Prostate gland (tissue), 2 donors: ENCODE measurements around the gene FIBP. TPM values are rescaled to one million over a fixed set of nuclear protein-coding genes. Genes with fewer than 3 reads are reported as not detected.

Experiments
- DNase-seq: peaks from one replicate; pipeline ENCODE4 v3.0.0-alpha.2; 2019; ENCODE audit warnings: low spot score
- H3K27ac ChIP-seq, 2 donors: fragments of 200-600 bp; sonication (generic); 2 replicates each; pipeline ENCODE4 v1.5.1; 2017 to 2019
- H3K27me3 ChIP-seq: fragments of 200-600 bp; sonication (generic); replicated peaks from 2 replicates; pipeline ENCODE4 v1.5.1; 2019; ENCODE audit not compliant: insufficient read depth
- H3K36me3 ChIP-seq, 2 donors: fragments of 200-600 bp; sonication (generic); 1 replicate in 1 of 2; 2 replicates in 1 of 2; pipeline versions ENCODE4 v1.5.1 to v1.8.1; 2017 to 2019
- H3K4me1 ChIP-seq: fragments of 200-600 bp; sonication (generic); replicated peaks from 2 replicates; pipeline ENCODE4 v1.5.1; 2019
- H3K4me3 ChIP-seq, 2 donors: fragments of 200-600 bp; sonication (generic); 2 replicates each; pipeline ENCODE4 v1.5.1; 2017 to 2019
- H3K9me3 ChIP-seq: fragments of 200-600 bp; sonication (generic); 2 replicates; pipeline ENCODE4 v1.5.1; 2017
- POLR2A ChIP-seq: fragments of 450-650 bp; IDR thresholded peaks from one replicate; pipeline ENCODE4 v1.6.1; 2016; ENCODE audit warnings: antibody characterized with exemption, mild to moderate bottlenecking
- POLR2AphosphoS5 ChIP-seq: sonication (generic); formaldehyde crosslinking; IDR thresholded peaks from one replicate; pipeline ENCODE4 v1.6.1; 2017; ENCODE audit warnings: antibody characterized with exemption
- WGBS: methylation state at CpG from one replicate; pipeline ENCODE4 v1.1.5; 2018; 5-methylcytosine and 5-hydroxymethylcytosine counted together
- intact Hi-C: fragments of 100-400 bp; cut with DNase I; formaldehyde crosslinking; loops from one replicate; pipeline ENCODE4 v1.14.2; 2022
- total RNA-seq, 2 donors: library from RNA; depleted of rRNA; stranded (reverse); fragments of >200 nt; gene quantifications; one replicate each; pipeline ENCODE4 v1.1.0, GENCODE V29; 2016
- TF ChIP-seq, protein P1 (sequence below), 4 experiments: fragments of 200-600 bp in 2 of 4; fragments of 450-650 bp in 2 of 4; sonication (generic) in 2 of 4; IDR thresholded peaks; 1 replicate in 3 of 4; 2 replicates in 1 of 4; pipeline ENCODE4 v1.5.1; 2016 to 2019; ENCODE audit warnings: antibody characterized with exemption in 4 of 4, mild to moderate bottlenecking in 2 of 4, moderate library complexity in 2 of 4

FIBP gene
- total RNA-seq, 2 donors from 2014 or later: 87.7 to 151 TPM

- no peak overlapping the region for H3K4me3 ChIP-seq
- H3K27me3 ChIP-seq: no peaks in the 10 kb centered on the region
- TF ChIP-seq POLR2A (no peak), POLR2AphosphoS5 (no peak)
- TF ChIP-seq, protein P1, sequence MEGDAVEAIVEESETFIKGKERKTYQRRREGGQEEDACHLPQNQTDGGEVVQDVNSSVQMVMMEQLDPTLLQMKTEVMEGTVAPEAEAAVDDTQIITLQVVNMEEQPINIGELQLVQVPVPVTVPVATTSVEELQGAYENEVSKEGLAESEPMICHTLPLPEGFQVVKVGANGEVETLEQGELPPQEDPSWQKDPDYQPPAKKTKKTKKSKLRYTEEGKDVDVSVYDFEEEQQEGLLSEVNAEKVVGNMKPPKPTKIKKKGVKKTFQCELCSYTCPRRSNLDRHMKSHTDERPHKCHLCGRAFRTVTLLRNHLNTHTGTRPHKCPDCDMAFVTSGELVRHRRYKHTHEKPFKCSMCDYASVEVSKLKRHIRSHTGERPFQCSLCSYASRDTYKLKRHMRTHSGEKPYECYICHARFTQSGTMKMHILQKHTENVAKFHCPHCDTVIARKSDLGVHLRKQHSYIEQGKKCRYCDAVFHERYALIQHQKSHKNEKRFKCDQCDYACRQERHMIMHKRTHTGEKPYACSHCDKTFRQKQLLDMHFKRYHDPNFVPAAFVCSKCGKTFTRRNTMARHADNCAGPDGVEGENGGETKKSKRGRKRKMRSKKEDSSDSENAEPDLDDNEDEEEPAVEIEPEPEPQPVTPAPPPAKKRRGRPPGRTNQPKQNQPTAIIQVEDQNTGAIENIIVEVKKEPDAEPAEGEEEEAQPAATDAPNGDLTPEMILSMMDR (IDR thresholded peaks at IDR 0.05): no peak
- H3K9me3 ChIP-seq: no peaks in the 10 kb centered on the region
- 90% methylated on average over 10 of the region's 10 CpGs for WGBS
- intact Hi-C loops: no loop called here
- peaks cover 22% of the 10 kb centered on the region for H3K4me1 ChIP-seq
- DNase-seq: no peak
- no peaks in the 10 kb centered on the region for H3K36me3 ChIP-seq
- H3K27ac ChIP-seq: no peak overlapping the region
Observed at GRCh38 chr11:65921876-65922275, 33.6 kb upstream of the FIBP start.

DNA sequence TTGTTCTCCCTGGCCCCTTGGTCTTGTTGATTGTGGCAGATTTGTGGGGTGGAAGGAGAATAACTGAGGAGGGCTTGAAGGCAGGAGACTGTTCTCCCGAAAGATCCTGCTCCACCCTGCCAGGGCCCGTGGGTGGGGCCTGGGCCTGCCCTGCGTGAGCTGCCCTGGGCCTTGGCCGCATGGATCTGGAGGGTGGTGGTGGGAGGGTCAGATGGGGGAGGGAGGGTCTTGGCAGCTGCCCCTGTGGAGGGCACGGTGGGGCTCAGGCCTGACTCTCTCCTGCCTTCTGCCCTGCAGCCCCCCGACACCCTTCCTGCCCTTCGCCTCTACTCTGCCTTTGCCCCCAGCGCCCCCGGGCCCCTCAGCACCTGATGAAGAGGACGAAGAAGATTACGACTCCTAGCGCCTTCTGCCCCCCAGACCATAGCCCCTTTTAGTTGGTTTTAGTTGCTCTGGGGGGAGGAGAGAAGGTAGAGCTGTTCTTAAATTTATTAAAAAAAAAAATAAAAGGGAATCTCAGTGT, 32.8 kb upstream of the FIBP start:
- 84% methylated on average over 12 of the region's 12 CpGs for WGBS
- Histone ChIP-seq H3K27ac (no peak overlapping the region), H3K4me3 (peak overlapping the region in 1 of 2 donors; percentile 98)

GRCh38 chr11:65920372-65920802, 32.1 kb upstream of the FIBP start:
- DNase-seq: no peak
- WGBS: 46% methylated on average over 15 of the region's 15 CpGs
- no peaks in the 10 kb centered on the region for H3K36me3 ChIP-seq
- peaks cover 24% of the 10 kb centered on the region for H3K4me1 ChIP-seq
- no peaks in the 10 kb centered on the region for H3K27me3 ChIP-seq
- TF ChIP-seq POLR2A: no peak
- TF ChIP-seq POLR2AphosphoS5: no peak
- TF ChIP-seq, protein P1 (IDR thresholded peaks at IDR 0.05): no peak
- H3K9me3 ChIP-seq: no peaks in the 10 kb centered on the region
- peak overlapping the region; percentile 92 to 98 for H3K4me3 ChIP-seq
- peak overlapping the region in 1 of 2 donors; percentile 74 for H3K27ac ChIP-seq
- intact Hi-C loops: no loop called here

More for the DNA sequence above, 32.8 kb upstream of the FIBP start:
- Histone ChIP-seq H3K36me3 (no peaks in the 10 kb centered on the region), H3K4me1 (peaks cover 24% of the 10 kb centered on the region), H3K27me3 (no peaks in the 10 kb centered on the region), H3K9me3 (no peaks in the 10 kb centered on the region)
- intact Hi-C loops: no loop called here
- no peak for TF ChIP-seq POLR2A
- TF ChIP-seq, protein P1 (IDR thresholded peaks at IDR 0.05): no peak
- no peak for TF ChIP-seq POLR2AphosphoS5
- DNase-seq: no peak

- WGBS: under 1% methylated on average over 49 of the region's 60 CpGs
- no peaks in the 10 kb centered on the region for H3K27me3 ChIP-seq
- H3K4me3 ChIP-seq: peak overlapping the region; percentile 92 to 98
- intact Hi-C loops: loop anchor here (1.0 to 10.0 kb wide), 3 partner anchors 43 to 345 kb away; partner anchors contain the start of genes MUS81, RAB1B and SART1
- TF ChIP-seq, protein P1 (IDR thresholded peaks at IDR 0.05): peak in 1 of 4 experiments; percentile 11
- TF ChIP-seq POLR2AphosphoS5 (no peak), POLR2A (no peak)
- peak overlapping the region; percentile 74 to 92 for H3K27ac ChIP-seq
- no peaks in the 10 kb centered on the region for H3K36me3 ChIP-seq
- no peaks in the 10 kb centered on the region for H3K9me3 ChIP-seq
- no peak for DNase-seq
- peaks cover 27% of the 10 kb centered on the region for H3K4me1 ChIP-seq
Observed at GRCh38 chr11:65919573-65920371, 31.5 kb upstream of the FIBP start.
